ENCODE measurements around the gene C2orf69.

The C2orf69 gene

GRCh38 chr2:199973703-199974102 is 62.6 kb downstream of the C2orf69 start:
- peak; percentile 30 to 55 for DNase-seq

DNA sequence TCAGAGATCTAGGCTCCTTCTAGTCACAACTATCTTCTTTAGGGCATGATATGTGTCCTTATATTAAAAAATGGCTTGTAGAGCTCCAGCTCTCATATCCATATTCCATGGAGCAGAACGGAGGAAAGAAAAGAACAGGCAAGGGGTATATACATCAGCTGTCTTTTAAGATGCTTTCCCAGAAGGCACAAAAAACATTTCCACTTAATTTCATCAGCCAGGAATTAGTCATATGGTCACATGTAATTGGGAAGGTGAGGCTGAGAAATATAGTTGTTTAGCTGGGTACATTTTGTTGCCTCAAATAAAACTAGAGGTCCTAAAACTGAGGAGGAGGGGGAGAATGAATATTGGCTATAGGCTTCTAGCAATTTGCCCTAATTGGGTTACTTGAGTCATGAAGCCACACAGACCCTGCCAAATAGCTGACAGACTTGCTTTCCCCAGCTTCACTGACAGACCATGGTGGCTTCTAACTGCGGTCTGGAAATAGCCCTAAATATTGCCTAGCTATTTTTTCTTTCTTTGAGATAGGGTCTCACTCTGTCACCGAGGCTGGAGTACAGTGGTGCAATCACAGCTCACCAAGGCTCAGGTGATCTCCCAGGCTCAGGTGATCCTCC is 64.3 kb downstream of the C2orf69 start:
- DNase-seq = no peak

Measured in NCI-H526 (cell line).